Suppressor macrophage treated with lipopolysaccharide for 4 hours (primary cell): ENCODE measurements around the gene ARRDC1.

Experiments used
- DNase-seq: peaks from one replicate; pipeline ENCODE4 v3.0.0-alpha.2; 2020

ARRDC1 gene

DNA sequence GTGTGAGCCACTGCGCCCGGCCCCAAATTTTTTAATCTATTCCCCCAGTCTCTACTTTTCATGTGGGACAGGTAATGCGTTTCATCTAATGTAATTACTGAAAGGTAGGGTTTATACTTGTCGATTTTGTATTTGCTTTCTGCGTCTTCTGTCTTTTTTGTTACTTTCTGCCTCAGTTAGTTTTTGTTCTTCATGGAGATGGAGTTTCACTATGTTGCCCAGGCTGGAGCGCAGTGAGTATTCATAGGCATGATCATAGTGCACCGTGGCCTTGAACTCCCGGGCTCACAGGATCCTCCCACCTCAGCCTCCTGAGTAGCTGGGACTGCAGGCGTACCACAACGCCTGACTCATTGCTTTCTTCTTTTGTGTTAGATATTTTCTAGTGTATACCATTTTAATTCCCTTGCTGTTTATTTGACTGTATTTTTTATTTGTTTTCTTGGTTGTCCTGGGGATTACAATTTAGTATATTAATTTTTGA is 36.7 kb downstream of the ARRDC1 start:
- DNase-seq = no peak

DNA sequence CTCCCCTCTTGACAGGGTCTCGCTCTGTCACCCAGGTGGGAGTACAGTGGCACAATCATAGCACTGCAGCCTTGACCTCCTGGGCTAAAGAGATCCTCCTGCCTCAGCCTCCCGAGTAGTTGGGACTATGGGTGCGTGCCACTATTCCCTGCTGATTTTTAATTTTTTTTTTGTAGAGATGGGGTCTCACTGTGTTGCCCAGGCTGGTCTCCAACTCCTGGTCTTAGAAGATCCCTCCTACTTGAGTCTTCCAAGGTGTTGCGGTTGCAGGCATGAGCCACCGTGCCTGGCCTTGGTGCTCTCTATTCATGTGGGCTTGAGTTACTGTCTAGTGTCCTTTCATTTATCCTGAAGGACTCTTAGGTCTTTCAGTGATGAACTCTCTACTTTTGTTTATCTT is 37.4 kb downstream of the ARRDC1 start:
- no peak for DNase-seq

DNA sequence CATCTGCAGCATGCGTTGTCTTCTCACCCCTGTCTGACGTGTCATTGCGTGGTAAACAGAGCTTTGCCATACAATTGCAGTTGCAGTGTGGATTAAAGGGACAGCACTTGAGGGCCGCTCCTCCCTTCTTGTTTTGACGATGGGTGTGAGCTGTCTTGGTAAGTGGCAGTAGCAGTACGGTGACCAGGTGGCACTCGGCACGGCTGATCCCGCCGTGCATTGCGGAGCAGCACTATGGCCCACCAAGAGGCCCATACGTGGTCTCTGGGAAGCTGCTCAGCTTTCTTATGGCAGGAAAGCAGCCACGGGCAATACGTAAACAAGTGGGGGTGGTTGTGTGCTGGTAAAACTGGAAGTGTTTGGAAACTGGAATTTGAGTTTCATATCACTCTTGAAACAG is 38.4 kb downstream of the ARRDC1 start:
- DNase-seq = peak; percentile 24

DNA sequence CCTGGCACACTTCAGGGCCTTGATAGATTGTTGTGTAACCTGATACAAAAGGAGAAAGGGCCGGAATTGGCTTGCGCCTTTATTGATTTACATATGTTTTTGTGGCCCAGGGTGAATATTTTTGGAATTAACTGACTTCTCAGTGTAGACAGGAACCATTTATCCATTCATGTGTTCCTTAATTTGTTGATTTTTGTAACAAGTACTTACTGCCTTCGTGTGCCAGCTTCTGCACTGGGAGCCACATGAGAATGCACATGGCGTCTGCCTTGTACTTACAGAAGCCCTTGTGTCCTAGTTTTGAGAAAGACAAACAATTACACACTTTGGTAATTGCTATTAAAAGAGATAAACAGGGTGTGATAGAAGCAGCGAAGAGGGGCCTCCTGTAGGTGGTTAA is 39.7 kb downstream of the ARRDC1 start:
- no peak for DNase-seq

DNA sequence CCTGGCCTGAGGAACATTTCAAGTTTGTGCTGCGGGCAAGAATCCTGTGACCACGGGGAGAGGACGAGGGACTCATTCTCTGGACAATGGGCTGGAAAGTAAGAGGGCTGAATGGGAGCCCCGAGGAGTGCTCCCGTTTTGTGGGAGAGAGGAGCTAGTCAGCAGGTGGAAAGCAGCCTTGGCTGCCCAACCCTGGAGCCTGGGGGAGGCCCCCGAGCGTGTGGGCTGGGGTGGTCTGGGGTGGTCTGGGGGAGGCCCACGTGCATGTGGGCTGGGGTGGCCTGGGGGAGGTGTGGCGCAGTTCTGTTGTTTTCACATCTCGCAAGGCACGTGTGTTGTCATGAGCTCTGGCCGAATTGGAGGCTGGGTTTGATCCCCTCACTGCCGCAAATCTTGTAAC is 40.9 kb downstream of the ARRDC1 start:
- DNase-seq = no peak

DNA sequence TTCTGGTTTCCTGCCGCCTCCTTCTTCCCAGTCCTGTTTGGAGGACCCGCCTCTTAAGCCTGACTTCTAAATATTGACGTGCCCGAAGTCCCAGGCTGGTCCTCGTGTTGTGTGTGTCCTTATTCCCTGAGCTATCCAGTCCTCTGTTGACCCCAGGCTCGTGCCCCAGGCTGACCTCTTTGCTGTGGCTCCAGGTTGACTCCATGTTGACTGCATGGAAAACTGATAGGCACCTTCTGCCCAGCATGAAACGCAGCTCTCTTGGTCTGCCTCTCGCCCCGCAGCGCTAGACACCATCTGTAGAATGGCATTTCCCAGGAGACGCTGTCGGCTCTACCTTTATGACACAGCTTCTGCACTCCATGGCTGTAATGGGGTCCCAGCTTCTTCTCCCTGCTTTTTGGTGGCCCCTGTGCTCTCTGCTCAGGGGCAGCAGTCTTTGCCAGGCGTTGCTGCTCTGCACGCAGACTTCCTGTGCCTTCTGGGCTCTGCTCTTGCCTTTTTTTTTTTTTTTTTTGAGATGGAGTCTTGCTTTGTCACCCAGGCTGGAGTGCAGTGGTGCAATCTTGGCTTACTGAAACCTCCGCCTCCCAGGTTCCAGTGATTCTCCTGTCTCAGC is 41.7 kb downstream of the ARRDC1 start:
- DNase-seq = peak; percentile 14

DNA sequence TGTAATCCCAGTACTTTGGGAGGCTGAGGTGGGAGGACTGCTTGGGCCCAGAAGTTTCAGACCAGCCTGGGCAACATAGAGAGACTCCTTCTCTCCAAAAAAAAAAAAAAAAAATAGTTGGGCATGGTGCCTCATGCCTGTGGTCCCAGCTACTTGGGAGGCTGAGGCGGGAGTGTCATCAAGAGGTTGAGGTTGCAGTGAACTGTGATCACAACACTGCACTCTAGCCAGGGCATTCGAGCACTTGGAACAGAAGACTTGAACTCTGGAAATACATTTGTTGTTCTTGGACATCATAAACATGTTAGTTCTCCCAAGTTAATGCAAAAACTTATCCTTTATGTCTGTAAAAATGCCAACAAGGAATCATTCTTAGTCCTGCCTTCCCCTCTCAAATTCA is 42.9 kb downstream of the ARRDC1 start:
- no peak for DNase-seq

DNA sequence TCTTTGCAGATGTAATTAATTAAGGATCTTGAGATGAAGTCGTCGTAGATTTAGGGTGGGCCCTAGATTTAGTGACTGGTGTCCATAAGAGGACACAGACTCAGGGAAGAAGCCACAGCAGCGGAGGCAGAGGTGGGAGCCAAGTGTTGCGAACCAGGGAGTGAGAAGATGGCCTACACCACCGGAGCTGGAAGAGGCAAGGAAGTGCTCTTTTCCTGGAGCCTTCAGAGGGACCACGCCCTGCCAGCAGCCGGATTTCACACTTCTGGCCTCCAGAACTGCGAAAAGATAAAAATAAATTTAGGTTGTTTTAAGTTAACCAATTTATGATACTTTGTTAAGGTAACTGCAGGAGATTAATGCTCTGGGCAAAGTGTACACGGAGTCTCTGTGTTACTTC is 44.1 kb downstream of the ARRDC1 start:
- no peak for DNase-seq

DNA sequence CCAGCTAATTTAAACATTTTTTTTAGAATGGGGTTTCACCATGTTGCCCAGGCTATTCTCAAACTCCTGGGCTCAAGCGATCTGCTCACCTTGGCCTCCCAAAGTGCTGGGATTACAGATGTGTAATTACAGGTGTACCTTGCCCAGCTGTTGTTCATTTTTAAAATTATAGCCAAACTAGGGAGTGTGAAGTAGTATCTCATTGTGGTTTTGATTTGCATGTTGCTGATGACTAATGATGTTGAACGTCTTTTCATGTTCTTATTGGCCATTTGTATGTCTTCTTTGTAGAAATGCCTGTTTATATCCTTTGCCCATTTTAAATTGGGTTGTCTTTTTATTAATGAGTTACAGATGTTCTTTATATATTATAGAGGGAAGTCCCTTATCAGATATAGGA is 44.8 kb downstream of the ARRDC1 start:
- DNase-seq = no peak

DNA sequence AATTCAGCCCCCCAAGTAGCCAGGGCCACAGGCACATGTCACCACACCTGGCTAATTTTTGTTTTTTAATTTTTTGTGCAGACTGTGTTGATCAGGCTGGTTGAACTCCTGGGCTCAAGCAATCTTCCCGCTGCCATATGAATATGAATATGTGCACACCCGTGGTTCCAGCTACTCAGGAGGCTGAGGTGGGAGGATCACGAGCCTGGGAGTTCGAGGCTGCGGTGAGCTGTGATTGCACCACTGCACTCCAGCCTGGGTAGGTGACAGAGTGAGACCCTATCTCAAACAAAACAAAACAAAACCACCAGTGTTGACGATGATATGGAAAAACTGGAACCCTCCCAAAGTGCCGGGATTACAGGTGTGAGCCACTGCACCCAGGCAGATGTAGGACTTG is 45.3 kb downstream of the ARRDC1 start:
- no peak for DNase-seq

DNA sequence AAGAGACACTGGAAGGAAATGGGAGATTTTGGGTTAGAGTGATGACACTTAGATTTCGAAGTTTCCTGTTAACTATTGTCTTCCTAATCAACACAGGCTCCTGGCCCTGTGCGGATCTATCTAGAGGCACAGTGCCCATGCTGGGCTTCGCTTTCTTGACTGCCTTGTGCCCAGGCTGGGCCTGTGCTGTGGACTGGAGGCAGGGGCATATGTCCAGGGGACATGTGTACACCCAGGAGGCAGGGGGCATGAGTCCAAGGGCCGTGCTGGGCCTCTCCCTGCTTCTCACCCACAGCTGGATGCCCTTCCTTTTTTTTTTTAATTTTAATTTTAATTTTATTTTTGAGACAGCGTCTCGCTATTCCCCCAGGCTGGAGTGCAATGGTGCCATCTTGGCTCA is 50.9 kb downstream of the ARRDC1 start:
- no peak for DNase-seq

DNA sequence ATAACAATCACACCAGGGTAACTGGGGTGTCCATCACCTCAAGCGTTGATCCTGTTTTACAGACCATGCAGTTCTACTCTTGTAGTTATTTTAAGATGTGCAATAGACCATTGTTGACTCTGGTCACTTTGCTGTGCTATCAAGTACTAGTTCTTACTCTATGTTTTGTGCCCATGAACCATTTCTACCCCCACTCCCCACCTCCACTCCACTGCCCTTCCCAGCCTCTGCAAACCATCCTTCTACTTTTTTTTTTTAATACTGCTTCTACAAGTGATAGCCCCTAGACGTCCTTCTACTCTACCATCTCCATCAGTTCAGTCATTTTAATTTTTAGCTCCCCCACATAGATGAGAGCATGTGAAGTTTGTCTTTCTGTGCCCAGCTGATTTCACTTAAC is 52.1 kb downstream of the ARRDC1 start:
- no peak for DNase-seq

DNA sequence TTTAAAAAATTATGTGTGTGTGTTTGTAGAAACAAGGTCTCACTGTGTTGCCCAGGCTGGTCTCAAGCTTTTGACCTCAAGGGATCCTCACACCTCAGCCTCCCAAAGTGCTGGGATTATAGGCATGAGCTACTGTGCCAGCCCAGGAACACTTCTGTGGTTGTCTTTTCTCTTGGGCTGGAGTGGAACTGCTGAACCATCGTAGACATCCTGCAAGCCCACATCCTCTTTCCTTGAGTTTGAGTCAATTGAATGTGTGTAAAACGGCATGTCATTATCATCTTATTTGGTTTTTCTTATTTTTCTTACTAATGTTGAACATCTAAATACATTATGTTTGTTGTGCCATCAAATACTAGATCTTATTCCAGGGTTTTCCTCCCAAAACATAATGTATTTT is 53.3 kb downstream of the ARRDC1 start:
- DNase-seq = no peak

DNA sequence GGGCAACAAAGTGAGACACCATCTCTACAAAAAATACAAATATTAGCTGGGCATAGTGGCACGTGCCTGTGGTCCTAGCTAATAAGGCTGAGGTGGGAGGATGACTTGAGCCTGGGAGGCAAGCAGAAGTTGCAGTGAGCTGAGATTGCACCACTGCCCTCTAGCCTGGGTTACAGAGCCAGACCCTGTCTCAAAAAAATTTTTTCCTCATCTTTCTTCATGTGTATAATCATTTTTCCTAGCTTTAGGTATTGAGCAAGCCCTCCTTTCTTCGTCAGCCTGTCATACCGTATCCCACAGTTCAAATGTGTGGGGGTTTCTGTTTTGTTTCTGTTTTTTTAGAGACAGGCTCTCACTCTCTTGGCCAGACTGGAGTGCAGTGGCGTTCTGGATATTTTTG is 54.7 kb downstream of the ARRDC1 start:
- DNase-seq = peak; percentile 75

DNA sequence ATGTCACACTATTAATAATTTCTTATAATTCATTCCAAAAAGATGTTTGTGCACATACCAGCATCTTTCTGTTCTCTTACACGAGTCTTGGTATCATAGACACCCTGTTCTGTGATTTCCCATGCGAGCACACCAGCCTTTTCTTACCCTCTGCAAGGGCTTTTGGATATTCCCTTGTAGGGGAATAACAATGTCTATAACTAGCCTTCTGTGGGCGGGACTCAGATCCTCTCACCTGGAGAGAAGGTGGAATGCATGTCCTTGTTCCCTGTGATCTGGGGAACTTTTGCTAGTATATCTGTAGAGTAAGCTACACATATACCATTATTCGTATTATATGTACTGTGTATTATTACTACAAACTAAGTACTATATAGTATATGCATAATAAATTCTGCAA is 58.1 kb downstream of the ARRDC1 start:
- DNase-seq = no peak

DNA sequence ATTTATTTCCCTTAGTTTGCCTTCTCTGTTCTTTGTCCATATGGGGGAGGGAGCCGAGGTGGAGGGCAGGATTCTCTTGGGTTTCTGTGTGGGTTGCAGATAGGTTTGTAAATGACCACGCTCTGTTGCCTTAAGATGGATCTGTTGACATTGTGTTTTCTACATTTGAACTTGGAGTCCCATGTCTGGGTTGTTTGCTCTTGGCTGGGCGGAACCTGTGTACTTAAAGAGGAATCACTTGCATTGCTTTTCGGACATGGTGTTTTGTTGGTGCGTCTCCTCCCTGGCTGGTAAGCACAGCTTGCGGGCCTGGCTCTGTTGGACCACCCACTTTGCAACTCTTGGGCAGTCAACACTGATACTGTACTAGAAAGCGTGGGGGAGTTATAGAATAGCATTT is 59.2 kb downstream of the ARRDC1 start:
- DNase-seq = no peak
